ENCODE measurements around the gene CEP131.

The CEP131 gene

GRCh38 chr17:81219476-81220180, 3.1 kb downstream of the CEP131 start:
- no peak for TF ChIP-seq CTCF (IDR thresholded peaks at IDR 0.05; ENCODE audit: extremely low read depth, missing control alignments)
- DNase-seq (ENCODE audit: low spot score): no peak

GRCh38 chr17:81218991-81219390, 3.8 kb downstream of the CEP131 start:
- no peak for TF ChIP-seq CTCF (IDR thresholded peaks at IDR 0.05; ENCODE audit: extremely low read depth, missing control alignments)
- no peak for DNase-seq (ENCODE audit: low spot score)

GRCh38 chr17:81218459-81218858, 4.3 kb downstream of the CEP131 start:
- no peak for TF ChIP-seq CTCF (IDR thresholded peaks at IDR 0.05; ENCODE audit: extremely low read depth, missing control alignments)
- DNase-seq (ENCODE audit: low spot score): no peak

GRCh38 chr17:81217491-81217890, 5.3 kb downstream of the CEP131 start:
- no peak for DNase-seq (ENCODE audit: low spot score)
- TF ChIP-seq CTCF (IDR thresholded peaks at IDR 0.05; ENCODE audit: extremely low read depth, missing control alignments): no peak

- DNase-seq (ENCODE audit: low spot score): no peak
- TF ChIP-seq CTCF (IDR thresholded peaks at IDR 0.05; ENCODE audit: extremely low read depth, missing control alignments): no peak
Observed at GRCh38 chr17:81213978-81214377, 8.8 kb downstream of the CEP131 start.

- DNase-seq (ENCODE audit: low spot score): no peak
- no peak for TF ChIP-seq CTCF (IDR thresholded peaks at IDR 0.05; ENCODE audit: extremely low read depth, missing control alignments)
Observed at GRCh38 chr17:81212365-81212764, 10.4 kb downstream of the CEP131 start.

GRCh38 chr17:81210868-81211267, 11.9 kb downstream of the CEP131 start:
- no peak for DNase-seq (ENCODE audit: low spot score)
- TF ChIP-seq CTCF (IDR thresholded peaks at IDR 0.05; ENCODE audit: extremely low read depth, missing control alignments): no peak

Measured in GM20000 (cell line).